Activated CD8-positive, alpha-beta memory T cell treated with anti-CD3 and anti-CD28 coated beads, Interleukin-2, amount 50 U/mL, for 48 hours (primary cell): ENCODE data around the gene MYO9A.
"Not testable (repeated sequence)": the region's sequence is repeated elsewhere in the genome, so short reads cannot be mapped to it uniquely, and the experiment has no call there.

Experiments
- DNase-seq: peaks from one replicate; pipeline ENCODE4 v3.0.0-alpha.2; 2020

The MYO9A gene

DNA sequence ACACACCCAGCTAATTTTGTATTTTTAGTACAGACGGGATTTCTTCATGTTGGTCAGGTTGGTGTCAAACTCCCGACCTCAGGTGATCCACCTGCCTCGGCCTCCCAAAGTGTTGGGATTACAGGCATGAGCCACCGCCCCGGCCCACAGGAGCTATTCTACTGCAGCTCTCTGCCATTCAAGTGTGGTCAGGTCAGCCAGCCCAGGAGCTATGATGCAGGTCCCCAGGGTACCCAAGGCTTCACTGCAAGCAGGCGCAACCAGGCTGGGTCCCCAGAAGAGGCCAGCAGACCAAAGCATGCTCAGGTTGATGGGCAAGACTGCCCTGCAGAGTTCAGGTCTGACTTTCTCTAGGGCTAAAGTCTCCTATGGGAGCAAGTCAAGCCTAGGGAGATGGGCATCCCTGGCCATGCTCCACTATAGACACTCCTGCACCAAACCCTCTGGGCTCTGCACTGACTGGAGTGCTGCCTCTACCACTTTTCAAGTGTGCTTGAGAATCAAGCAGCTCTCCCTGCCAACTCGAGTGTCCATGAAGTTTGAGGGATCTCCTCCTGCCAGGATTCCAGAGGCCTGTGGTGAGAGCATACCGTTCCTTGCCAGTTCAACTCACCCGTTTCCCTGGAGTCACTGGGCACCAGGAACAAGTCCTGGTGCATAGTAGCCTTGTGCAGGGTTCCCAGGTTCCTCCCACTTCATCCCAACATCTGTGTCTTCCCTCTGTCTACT, 30.9 kb downstream of the MYO9A start:
- no peak for DNase-seq

DNA sequence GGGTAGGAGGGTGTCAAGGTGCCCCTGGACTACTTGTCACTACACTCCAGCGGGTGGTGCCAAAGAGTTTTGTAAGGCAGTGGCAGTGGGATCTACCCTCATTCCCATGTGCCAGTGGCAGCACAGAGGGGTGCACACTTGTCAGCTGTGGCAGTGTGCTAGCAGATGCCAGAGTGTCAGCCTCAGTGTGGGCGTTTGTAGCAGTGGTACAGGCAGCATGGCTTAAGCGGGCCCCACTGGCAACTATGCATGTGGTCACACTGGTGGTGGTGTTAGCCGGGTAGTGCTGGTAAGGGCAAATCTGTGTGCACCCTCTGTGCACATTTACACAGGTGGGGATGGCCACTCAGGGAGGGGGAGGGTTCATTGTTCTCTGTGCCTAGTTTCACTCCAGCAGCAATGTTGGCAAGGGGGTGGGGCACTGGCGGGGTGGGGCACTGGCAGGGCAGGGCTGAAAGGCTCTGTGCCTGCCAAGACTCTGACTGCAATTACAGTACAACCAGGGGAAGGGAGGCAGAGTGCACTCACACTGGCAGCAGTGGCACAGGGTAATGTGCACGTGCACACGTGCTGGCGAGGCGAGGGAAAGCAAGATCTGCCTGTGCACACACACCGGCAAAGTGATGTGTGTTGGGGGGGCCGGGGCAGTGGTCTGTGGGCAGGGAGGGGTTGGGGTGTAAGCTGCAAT, 31.8 kb downstream of the MYO9A start:
- no peak for DNase-seq

DNA sequence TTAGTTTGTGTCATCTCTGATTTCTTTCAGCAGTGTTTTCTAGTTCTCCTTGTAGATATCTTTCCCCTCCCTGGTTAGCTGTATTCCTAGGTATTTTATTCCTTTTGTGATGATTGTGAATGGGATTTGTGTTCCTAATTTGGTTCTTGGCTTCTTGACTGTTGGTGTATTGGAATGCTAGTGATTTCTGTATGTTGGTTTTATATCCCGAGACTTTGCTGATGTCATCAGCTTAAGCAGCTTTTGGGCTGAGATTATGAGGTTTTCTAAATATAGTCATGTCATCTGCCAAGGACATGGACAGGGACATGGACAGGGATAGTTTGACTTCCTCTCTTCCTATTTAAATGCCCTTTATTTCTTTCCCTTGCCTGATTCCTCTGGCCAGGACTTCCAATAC, 35.8 kb downstream of the MYO9A start:
- no peak for DNase-seq

DNA sequence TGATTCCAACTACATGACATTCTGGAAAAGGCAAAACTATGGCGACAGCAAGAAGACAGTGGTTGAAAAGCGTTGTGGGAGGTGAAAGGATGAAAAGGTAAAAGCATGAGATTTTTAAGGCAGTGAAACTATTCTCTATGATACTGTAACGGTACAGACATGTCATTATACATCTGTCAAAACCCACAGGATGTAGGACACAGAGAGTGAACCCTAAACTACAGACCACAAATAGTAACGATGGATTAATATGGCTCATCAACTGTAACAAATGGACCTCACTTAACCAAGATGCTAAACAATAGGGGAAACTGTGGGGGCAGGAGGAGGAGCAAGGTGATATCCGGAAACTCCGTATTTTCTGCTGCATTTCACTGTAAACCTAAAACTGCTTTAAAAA, 39.1 kb downstream of the MYO9A start:
- DNase-seq: no peak

DNA sequence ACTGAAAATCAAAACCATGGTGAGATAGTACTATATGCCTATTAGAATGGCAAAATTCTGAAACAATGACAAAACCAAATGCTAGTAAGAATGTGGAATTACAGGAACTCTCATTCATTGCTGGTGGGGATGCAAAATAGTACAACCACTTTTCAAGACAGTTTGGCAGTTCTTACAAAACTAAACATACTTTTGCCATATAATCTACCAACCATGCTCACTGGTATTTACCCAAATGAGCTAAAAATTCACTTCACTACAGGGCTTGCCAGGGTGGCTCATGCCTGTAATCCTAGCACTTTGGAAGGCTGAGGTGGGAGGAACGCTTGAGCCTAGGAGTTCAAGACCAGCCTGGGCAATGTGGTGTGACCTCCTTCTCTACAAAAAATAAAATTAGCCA, 40.0 kb downstream of the MYO9A start:
- DNase-seq: no peak

DNA sequence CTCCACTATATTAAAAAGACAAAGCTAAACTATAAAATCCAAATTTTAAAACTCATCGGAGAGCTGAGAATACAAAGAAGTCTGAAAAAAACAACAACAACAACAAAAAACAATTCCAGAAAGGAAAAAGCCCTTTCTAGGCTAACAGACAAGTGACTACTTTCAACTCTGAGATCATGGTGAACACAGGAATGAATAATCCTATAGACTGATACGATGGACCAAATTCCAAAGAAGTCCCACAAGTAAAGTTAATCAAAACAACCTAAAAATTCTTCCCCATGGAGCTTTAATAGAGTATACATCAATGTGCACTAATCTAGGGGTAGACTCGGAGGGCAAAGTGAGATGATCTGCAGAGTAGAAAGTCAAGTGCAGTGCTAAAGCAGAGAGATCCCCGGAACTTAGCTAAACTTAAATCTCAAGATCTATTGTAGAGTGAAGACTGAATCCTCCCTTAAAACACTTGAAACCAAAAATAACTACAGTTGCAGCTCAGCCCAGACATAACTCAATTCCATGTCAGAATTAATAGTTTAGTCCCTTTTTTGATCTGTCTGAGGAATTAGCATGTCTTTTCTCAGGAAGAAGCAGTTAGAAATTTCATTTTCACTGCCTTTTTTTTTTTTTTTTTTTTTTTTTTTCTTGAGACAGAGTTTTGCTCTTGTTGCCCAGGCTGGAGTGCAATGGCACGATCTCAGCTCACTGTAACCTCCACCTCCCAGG, 43.5 kb downstream of the MYO9A start:
- DNase-seq: no peak

DNA sequence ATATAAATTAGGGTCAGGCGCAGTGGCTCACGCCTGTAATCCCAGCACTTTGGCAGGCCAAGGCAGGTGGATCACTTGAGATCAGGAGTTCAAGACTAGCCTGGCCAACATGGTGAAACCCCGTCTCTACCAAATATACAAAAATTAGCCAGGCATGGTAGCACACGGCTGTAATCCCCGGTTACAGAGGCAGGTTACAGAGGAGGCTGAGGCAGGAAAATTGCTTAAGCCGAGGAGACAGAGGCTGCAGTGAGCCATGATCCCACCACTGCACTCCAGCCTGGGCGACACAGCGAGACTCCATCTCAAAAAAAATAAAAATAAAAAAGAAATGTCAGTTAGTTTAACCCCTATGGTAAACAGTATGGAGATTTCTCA, 46.5 kb downstream of the MYO9A start:
- DNase-seq: not testable (repeated sequence)

DNA sequence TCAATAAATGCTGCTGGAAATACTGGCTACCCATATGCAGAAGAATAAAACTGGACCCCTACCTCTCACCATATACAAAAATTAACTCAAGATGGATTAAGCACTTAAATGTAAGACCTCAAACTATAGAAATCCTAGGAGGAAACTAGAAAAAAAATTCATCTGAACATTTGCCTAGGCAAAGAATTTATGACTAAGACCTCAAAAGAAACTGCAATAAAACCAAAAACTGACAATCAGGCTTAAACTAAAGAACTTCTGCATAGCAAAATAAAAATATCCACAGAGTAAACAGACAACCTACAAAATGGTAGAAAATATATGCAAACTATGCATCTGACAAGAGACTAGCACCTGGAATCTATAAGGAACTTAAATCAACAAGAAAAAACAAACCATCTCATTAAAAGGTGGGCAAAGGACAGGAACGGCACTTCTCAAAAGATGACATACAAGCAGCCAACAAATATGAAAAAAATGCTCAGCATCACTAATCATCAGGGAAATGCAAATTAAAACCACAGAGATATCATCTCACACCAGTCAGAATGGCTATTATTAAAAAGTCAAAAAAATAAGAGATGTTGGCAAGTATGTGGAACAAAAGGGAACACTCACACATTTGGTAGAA, 47.0 kb downstream of the MYO9A start:
- no peak for DNase-seq

DNA sequence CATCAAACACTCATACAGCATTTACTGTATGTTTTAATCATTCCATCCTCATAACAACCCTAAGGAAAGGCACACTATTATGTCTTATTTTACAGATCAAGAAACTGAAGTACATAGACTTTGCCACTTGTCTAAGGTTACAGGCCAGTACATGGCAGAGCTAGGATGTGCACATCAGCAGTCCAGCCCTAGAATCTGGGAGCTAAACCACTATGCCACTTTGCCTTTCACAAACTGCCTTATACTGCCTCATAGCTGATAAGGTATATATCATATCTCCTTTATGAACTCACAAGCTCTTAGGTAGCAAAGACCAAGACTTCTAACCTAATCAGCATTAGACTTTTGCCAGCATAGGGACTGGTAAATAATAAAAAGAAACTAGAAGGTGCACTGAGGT, 49.1 kb downstream of the MYO9A start:
- no peak for DNase-seq

DNA sequence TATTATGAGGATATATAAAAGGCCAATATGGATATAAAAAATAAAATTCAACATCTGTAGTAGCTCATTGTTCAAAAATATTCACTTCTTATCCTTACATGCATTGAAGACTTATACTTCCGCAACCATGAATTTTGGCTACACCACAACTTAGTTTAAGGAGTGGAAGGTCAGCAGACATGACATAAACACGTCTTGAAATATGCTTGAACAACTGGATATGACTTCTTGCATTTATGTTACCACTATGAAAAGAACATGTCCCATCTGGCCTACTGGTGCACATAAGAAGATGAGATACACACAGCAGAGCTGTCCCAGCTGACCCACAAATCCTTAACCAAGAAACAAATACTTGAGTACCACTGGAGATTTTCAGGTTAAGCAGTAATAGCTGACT, 52.1 kb downstream of the MYO9A start:
- no peak for DNase-seq

DNA sequence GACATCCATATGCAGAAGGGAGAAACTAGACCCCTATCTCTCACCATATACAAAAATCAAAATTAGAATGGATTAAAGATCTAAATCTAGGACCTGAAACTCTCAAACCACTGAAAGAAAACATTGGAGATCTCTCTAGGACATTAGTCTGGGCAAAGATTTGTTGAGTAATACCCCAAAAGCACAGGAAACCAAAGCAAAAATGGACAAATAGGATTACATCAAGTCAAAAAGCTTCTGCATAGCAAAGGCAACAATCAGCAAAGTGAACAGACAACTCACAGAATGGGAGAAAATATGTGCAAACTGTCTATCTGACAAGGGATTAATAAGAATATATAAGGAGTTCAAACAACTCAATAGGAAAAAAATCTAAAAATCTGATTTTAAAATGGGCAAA, 54.8 kb downstream of the MYO9A start:
- no peak for DNase-seq

DNA sequence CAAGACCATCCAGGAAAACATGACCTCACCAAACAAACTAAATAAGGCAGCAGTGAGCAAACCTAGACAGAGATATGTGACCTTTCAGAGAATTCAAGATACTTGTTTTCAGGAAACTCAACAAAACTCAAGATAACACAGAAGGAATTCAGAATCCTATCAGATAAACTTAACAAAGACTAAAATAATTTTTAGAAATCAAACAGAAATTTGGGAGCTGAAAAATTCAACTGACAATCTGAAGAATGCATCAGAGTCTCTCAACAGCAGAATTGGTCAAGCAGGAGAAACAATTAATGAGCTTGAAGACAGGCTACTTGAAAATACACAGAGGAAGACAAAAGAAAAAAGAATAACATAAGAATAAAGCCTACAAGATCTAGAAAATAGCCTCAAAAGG, 55.6 kb downstream of the MYO9A start:
- DNase-seq: no peak

DNA sequence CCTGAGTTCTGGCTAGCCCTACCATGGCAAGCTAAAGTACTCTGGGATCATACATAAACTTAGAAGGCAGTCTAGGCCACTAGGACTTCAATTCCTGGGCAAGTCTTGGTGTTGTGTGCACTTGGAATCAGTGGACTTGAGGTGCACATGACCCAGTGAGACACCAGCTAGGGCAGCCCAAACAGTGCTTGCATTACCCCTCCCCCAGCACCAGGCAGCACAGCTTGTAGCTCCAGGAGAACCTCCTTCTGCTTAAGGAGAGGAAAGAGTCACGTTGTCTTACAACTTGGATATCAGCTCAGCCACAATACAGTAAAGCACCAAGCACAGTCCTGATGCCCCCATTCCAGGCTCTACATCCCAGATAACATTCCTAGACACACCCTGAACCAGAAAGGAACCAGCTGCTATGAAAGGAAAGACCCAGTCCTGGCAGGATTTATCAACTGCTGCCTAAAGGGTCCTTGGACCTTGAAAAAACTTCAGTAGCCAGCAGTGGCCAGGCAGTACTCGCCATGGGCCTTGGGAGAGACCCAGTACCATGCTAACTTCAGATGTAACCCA, 57.2 kb downstream of the MYO9A start:
- no peak for DNase-seq

DNA sequence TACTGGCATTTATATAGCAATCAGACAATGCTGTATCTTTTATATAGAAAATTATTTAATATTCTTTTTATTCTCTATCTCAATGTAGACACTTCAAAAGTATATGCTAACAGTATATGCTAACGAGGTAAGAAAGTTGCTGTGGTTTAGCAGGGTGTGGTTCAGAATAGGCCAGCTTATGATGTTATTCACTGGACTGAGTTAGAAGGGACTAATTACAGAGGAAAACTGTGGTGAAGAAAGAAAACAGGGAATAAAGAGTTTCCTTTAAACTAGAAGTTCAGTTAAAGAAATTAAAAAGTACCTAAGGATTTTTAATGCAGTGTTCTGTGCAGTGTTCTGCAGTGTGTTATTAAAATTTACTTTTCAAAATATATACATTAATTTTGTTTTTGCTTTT, 59.4 kb downstream of the MYO9A start:
- DNase-seq: no peak

DNA sequence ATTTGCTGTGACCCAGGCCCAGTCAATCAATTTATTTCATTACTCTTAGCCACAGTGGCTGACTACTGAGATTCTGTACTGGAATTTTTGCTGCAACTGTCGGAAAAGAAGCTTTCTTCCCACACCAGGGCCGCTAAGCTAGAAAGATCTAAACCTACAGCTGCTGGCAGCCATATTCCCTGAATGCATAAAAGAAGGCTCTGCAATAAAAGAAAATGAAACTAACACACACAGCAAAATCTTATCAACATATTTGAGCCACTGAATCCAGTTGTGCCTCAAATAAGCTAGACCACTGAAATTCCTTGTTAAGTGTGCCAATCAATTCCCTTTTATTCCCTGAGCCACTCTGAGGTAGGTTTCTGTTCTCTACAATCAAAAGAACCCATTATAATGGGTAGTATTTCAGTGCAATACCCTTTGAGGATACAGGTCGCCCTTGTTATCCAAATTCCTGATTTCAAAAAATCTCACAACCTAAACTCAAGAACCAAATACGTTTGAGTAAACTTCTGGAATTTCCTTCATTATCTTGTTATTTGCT, 60.3 kb downstream of the MYO9A start:
- no peak for DNase-seq

DNA sequence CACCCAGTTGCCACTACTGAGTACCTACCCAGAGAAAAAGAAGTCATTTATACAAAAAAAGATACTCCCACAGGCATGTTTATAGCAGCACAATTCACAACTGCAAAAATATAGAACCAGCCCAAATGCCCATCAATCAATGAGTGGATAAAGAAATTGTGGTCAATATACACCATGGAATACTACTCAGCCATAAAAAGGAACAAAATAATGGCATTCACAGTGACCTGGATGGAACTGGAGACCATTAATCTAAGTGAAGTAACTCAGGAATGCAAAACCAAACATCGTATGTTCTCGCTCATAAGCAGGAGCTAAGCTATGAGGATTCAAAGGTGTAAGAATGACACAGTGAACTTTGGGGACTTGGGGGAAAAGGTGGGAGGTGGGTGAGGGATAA, 61.7 kb downstream of the MYO9A start:
- DNase-seq: not testable (repeated sequence)

DNA sequence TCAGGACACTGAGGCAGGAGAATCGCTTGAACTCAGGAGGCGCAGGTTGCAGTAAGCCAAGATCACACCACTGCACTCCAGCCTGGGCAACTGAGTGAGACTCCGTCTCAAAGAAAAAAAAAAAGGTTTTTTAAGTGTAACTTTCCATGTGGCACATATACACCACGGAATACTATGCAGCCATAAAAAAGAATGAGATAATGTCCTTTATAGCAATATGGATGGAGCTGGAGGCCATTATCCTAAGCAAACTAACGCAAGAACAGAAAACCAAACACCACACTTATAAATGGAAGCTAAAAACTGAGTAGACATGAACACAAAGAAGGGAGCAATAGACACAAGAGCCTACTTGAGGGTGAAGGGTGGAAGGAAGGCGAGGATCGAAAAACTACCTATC, 64.7 kb downstream of the MYO9A start:
- not testable (repeated sequence) for DNase-seq

DNA sequence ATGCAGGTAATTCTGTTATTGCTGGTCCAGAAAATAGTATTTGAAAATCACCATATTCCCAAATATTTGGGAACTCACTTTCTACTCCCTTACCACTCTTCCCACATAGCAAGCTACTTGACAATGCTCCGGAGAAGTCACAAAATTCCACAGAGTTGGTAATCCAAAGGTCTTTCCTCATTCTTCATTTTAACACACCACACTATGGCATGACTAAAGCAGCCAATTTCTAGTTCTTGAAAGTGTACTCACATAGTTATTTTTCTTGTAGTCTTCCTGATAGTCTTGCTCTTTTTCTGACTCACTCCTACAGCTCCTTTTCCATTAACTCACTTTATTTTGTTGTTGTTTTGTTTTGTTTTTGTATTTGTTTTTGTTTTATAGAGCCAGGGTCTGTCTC, 67.2 kb downstream of the MYO9A start:
- DNase-seq: no peak

DNA sequence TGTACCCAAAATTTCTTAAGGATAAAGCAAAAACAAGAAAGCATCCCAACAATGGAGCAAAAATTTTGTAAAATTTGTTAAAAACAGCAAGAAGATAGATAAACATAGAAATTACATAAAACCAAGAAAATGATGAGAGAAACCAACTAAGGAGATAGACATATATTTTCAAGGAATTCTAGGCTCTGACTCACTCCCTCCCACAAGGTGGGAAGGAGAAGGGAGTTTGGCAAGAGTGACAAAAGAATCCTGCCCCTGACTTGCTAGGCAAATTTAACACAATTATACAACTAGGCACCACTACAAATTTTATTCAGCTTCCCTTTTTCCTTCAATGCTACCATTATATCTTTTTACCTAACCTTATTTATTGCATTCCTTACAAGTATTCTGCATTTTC, 70.9 kb downstream of the MYO9A start:
- no peak for DNase-seq

DNA sequence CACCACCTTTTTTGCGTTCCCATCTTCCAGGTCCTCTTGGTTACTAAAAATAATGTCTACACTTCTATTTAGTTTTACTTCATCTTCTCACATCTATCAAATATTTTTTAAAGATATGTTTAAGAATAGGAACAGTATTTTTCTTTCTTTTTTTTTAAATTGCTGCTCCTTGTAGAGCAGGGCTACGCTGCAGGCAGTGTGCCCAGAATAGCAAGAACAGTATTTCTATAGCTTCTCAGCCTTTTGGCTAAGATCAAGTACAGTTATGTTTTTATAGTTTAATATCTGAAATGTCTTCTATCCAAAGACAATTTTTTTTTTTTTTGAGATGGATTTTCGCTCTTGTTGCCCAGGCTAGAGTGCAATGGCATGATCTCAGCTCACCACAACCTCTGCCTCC, 73.0 kb downstream of the MYO9A start:
- no peak for DNase-seq

DNA sequence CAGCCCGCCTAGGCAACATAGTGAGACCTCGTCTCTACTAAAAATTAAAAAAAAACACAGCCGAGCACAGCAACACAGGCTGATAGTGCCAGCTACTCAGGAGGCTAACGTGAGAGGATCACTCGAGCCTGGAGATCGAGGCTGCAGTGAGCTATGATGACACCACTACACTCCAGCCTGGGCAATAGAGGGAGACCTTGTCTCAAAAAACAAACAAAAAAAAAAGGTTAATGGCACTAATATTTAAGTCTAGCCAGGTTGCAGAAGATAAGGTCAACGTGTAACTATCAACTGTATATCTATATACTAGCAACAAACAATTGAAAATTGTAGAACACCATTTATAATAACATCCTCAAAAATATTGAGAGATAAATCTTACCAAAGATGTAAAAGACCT, 75.1 kb downstream of the MYO9A start:
- DNase-seq: no peak

DNA sequence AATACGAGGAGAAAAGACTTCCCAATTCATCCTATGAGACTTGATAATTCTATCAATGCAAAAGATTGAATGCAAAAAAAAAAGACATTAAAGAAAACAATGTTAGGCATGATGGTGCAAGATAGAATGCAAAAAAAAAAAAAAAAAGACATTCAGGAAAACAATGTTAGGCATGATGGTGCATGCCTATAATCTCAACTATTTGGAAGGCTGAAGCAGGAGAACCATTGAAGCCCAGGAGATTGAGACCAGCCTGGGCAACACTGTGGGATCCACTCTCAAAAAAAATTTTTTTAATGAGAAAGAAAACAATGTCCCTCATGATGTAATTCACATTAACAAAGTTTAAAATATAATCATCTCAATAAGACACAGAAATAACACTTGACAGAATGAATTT, 75.9 kb downstream of the MYO9A start:
- DNase-seq: no peak

DNA sequence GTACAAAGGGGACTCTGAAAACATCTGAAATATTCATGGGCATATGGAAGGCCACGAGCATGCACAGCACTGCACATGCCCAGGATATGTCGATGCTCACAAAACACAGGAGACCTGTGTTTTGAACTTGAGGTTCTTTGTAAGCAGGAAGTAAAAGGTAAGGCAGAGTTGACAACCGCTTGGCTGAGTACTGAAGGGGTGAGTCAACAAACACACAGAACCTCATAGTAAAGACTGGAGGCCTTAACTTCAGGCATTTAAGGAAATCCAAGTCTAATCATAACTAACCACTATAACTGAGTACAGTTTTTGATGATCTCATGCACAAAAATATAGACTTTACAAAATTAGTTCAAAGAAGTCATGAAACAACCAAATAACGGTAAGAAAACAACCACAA, 80.6 kb downstream of the MYO9A start:
- no peak for DNase-seq
